Astrocyte of the cerebellum (primary cell): Measurements from ENCODE around the gene TMED5.

Experiments
- DNase-seq: peaks from one replicate; pipeline ENCODE4 v3.0.0-alpha.2; 2011; ENCODE audit warnings: low read depth
- H3K4me3 ChIP-seq: 2 replicates; pipeline ENCODE4 v1.5.1; 2011; ENCODE audit warnings: mild to moderate bottlenecking, low read depth, low read length, moderate library complexity
- CTCF ChIP-seq: IDR thresholded peaks from 2 replicates; pipeline ENCODE4 v1.5.1; 2012; ENCODE audit warnings: low read length, low read depth, moderate library complexity, mild to moderate bottlenecking; ENCODE audit errors: missing control alignments
- in situ Hi-C: cut with HindIII; loops from 2 replicates; pipeline ENCODE4 v1.10.0; 2017; ENCODE audit warnings: low sequenced_read_pairs

TMED5 gene

GRCh38 chr1:93111561-93111960 is 68.7 kb downstream of the TMED5 start:
- no peak for DNase-seq
- in situ Hi-C loops, result no loop called here
- no peak for TF ChIP-seq CTCF
- no peak overlapping the region for H3K4me3 ChIP-seq

- no peak overlapping the region for H3K4me3 ChIP-seq
- no peak for TF ChIP-seq CTCF
Measured at GRCh38 chr1:93111065-93111464, 69.1 kb downstream of the TMED5 start.

GRCh38 chr1:93109578-93109977 is 70.6 kb downstream of the TMED5 start:
- in situ Hi-C loops, result no loop called here
- TF ChIP-seq CTCF, result no peak
- DNase-seq, result no peak
- H3K4me3 ChIP-seq, result no peak overlapping the region

More at GRCh38 chr1:93111065-93111464, 69.1 kb downstream of the TMED5 start:
- in situ Hi-C loops, result no loop called here
- DNase-seq, result no peak

GRCh38 chr1:93108335-93108734 is 71.9 kb downstream of the TMED5 start:
- in situ Hi-C loops, result no loop called here
- H3K4me3 ChIP-seq, result no peak overlapping the region
- no peak for DNase-seq
- no peak for TF ChIP-seq CTCF

- no peak for TF ChIP-seq CTCF
- in situ Hi-C loops, result no loop called here
Measured at GRCh38 chr1:93107395-93107794, 72.8 kb downstream of the TMED5 start.

GRCh38 chr1:93106226-93106625 is 74.0 kb downstream of the TMED5 start:
- no peak for TF ChIP-seq CTCF
- no peak for DNase-seq
- in situ Hi-C loops, result no loop called here
- H3K4me3 ChIP-seq, result no peak overlapping the region

More at GRCh38 chr1:93107395-93107794, 72.8 kb downstream of the TMED5 start:
- H3K4me3 ChIP-seq, result no peak overlapping the region
- no peak for DNase-seq

- TF ChIP-seq CTCF, result no peak
- in situ Hi-C loops, result no loop called here
- DNase-seq, result no peak
- H3K4me3 ChIP-seq, result no peak overlapping the region
Measured at GRCh38 chr1:93102142-93102541, 78.1 kb downstream of the TMED5 start.
